Measurements from ENCODE around the gene SRCAP.

SRCAP gene

DNA sequence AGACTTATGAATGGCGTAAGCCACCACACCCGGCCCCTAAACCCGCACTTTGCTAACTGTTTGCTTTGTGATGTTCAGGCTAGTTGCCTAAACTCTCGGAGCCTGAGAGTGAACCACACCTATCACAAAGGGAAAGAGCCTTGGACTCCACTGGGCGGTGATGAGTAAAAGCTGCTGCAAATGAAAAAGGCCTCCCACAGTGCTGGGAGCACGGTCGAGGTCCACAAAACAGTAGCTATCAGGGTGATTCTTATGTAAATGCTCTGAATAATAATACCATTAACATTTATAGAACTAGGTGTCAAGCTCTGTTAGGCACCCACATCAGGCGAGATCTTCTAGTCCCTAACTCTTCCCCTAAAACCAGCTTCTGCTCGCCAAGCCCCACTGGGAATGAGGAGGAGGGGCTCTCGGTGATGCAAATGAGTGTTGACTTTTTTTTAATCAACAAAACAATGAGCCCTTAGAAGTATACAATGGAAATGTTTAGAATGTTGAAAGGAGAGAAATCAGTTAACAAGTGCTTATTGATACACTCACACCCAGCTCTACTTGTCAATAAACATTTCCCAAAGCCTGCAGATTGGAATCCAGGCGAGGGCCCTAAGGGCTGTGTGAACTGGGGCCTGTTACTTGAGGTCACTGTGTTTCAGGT lies 20.9 kb upstream of the SRCAP start:
- peaks cover 19% of the 10 kb centered on the region for H3K27me3 Mint-ChIP-seq (ENCODE audit: low read depth)
- H3K36me3 Mint-ChIP-seq (ENCODE audit: low read depth), result no peaks in the 10 kb centered on the region
- no peaks in the 10 kb centered on the region for H3K9me3 Mint-ChIP-seq
- no peaks in the 10 kb centered on the region for H3K4me1 Mint-ChIP-seq
- no peak overlapping the region for H3K4me3 Mint-ChIP-seq
- TF ChIP-seq CTCF (IDR thresholded peaks at IDR 0.05; ENCODE audit: unreplicated experiment in 3 of 3), result no peak
- peak overlapping the region in 1 of 3 experiments; percentile 20 for H3K27ac Mint-ChIP-seq

- no peaks in the 10 kb centered on the region for H3K36me3 Mint-ChIP-seq (ENCODE audit: low read depth)
- no peak for TF ChIP-seq CTCF (IDR thresholded peaks at IDR 0.05; ENCODE audit: unreplicated experiment in 3 of 3)
- H3K4me1 Mint-ChIP-seq, result no peaks in the 10 kb centered on the region
- H3K27ac Mint-ChIP-seq, result peak overlapping the region in 1 of 3 experiments; percentile 20
- no peaks in the 10 kb centered on the region for H3K9me3 Mint-ChIP-seq
- H3K4me3 Mint-ChIP-seq, result no peak overlapping the region
- H3K27me3 Mint-ChIP-seq (ENCODE audit: low read depth), result peaks cover 19% of the 10 kb centered on the region
Measured at GRCh38 chr16:30678586-30678970, 20.4 kb upstream of the SRCAP start.

DNA sequence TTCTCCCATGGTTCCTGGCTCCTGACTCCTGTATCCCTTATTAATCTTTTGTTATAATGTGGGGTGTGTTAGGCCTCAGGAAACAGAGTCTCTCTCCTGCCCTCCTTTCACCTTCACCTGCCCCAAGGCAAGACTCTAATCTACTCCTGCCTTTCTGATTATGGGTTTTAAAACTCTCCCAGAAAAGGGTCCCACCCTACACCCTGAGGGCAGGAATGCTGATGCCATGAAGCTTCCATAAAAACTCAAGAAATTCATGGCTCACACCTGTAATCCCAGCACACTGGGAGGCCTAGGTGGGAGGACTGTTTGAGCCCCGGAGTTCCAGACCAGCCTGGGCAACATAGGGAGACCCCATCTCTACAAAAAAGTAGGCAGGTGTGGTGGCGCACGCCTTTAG lies 18.6 kb upstream of the SRCAP start:
- H3K4me3 Mint-ChIP-seq, result no peak overlapping the region
- H3K36me3 Mint-ChIP-seq (ENCODE audit: low read depth), result no peaks in the 10 kb centered on the region
- TF ChIP-seq CTCF (IDR thresholded peaks at IDR 0.05; ENCODE audit: unreplicated experiment in 3 of 3), result no peak
- no peaks in the 10 kb centered on the region for H3K9me3 Mint-ChIP-seq
- H3K4me1 Mint-ChIP-seq, result no peaks in the 10 kb centered on the region
- no peak overlapping the region for H3K27ac Mint-ChIP-seq
- H3K27me3 Mint-ChIP-seq (ENCODE audit: low read depth), result peaks cover 17% of the 10 kb centered on the region

GRCh38 chr16:30688701-30689100 lies 10.3 kb upstream of the SRCAP start:
- Mint-ChIP-seq H3K4me1 (no peaks in the 10 kb centered on the region), H3K36me3 (ENCODE audit: low read depth) (no peaks in the 10 kb centered on the region)
- TF ChIP-seq CTCF (IDR thresholded peaks at IDR 0.05; ENCODE audit: unreplicated experiment in 3 of 3), result no peak

DNA sequence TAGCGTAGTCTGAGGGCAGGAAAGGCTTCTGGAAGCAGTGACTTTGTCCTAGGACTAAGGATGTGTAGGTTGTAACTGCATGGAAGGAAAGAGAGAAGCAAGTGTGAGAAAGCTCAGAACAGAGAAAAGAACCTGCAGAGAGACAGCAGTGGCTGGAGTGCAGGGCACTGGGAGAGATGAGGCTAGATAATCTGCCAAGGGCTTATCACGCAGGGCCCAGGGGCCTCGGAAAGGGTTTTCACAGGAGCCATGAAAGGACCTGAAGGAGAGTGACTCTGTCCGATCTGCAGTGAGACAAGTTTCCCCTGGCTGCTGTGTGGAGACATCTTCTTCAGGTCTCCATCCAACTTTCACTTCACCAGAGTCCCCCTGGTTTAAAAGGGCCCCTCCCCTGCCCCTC lies 7.1 kb upstream of the SRCAP start:
- Mint-ChIP-seq H3K4me3 (no peak overlapping the region), H3K9me3 (no peaks in the 10 kb centered on the region), H3K4me1 (no peaks in the 10 kb centered on the region), H3K36me3 (ENCODE audit: low read depth) (no peaks in the 10 kb centered on the region), H3K27ac (no peak overlapping the region), H3K27me3 (ENCODE audit: low read depth) (peaks cover 12% of the 10 kb centered on the region)
- no peak for TF ChIP-seq CTCF (IDR thresholded peaks at IDR 0.05; ENCODE audit: unreplicated experiment in 3 of 3)

More at GRCh38 chr16:30688701-30689100, 10.3 kb upstream of the SRCAP start:
- Mint-ChIP-seq H3K9me3 (no peaks in the 10 kb centered on the region), H3K27me3 (ENCODE audit: low read depth) (peaks cover 12% of the 10 kb centered on the region), H3K27ac (no peak overlapping the region), H3K4me3 (no peak overlapping the region)

- no peaks in the 10 kb centered on the region for H3K36me3 Mint-ChIP-seq (ENCODE audit: low read depth)
- H3K4me3 Mint-ChIP-seq, result peak overlapping the region in 1 of 3 experiments; percentile 8
Measured at GRCh38 chr16:30692396-30693064, 6.4 kb upstream of the SRCAP start.

More at GRCh38 chr16:30692396-30693064, 6.4 kb upstream of the SRCAP start:
- Mint-ChIP-seq H3K9me3 (no peaks in the 10 kb centered on the region), H3K27me3 (ENCODE audit: low read depth) (peaks cover 12% of the 10 kb centered on the region), H3K4me1 (peaks cover 4% of the 10 kb centered on the region), H3K27ac (no peak overlapping the region)
- TF ChIP-seq CTCF (IDR thresholded peaks at IDR 0.05; ENCODE audit: unreplicated experiment in 3 of 3), result no peak
